NK-92 (cell line): ENCODE measurements around the gene PDIA4.

Source experiments
- DNase-seq: peaks from one replicate; lab custom pipeline; 2025; ENCODE audit not compliant: unreplicated experiment; lab: John Stamatoyannopoulos, UW

The PDIA4 gene

GRCh38 chr7:148975896-148976295, 52.4 kb downstream of the PDIA4 start:
- DNase-seq, result no peak

GRCh38 chr7:148973256-148973655, 55.0 kb downstream of the PDIA4 start:
- DNase-seq, result no peak

- DNase-seq, result no peak
Measured at GRCh38 chr7:148972375-148972774, 55.9 kb downstream of the PDIA4 start.

- no peak for DNase-seq
Measured at GRCh38 chr7:148967602-148968001, 60.7 kb downstream of the PDIA4 start.

GRCh38 chr7:148967032-148967372, 61.3 kb downstream of the PDIA4 start:
- DNase-seq, result no peak

- no peak for DNase-seq
Measured at GRCh38 chr7:148964483-148965267, 63.6 kb downstream of the PDIA4 start.

GRCh38 chr7:148963583-148964482, 64.5 kb downstream of the PDIA4 start:
- no peak for DNase-seq

- DNase-seq, result no peak
Measured at GRCh38 chr7:148962823-148963582, 65.3 kb downstream of the PDIA4 start.

- DNase-seq, result no peak
Measured at GRCh38 chr7:148962440-148962822, 65.9 kb downstream of the PDIA4 start.

- no peak for DNase-seq
Measured at GRCh38 chr7:148959726-148960125, 68.6 kb downstream of the PDIA4 start.

- no peak for DNase-seq
Measured at GRCh38 chr7:148958061-148958460, 70.2 kb downstream of the PDIA4 start.

GRCh38 chr7:148954766-148955165, 73.5 kb downstream of the PDIA4 start:
- no peak for DNase-seq

GRCh38 chr7:148953676-148954075, 74.6 kb downstream of the PDIA4 start:
- no peak for DNase-seq
